Stomach (tissue), 4 donors: Measurements from ENCODE around the gene FKBP6.
"Not testable (repeated sequence)": the region's sequence is repeated elsewhere in the genome, so short reads cannot be mapped to it uniquely, and the experiment has no call there.

Experiments
- CTCF ChIP-seq, 7 experiments: fragments of 450-650 bp in 4 of 7; fragments of 200-600 bp in 3 of 7; sonication (generic) in 3 of 7; IDR thresholded peaks; one replicate each; pipeline ENCODE4 v1.5.1; 2016 to 2019; ENCODE audit warnings: antibody characterized with exemption in 7 of 7, control low read depth in 2 of 7, mild to moderate bottlenecking in 1 of 7
- EP300 ChIP-seq: sonication (generic); formaldehyde crosslinking; IDR thresholded peaks from one replicate; pipeline ENCODE4 v1.6.1; 2017; ENCODE audit warnings: antibody characterized with exemption

- TF ChIP-seq CTCF (IDR thresholded peaks at IDR 0.05); EP300: not testable (repeated sequence)
Measured at GRCh38 chr7:73311421-73311820, 16.5 kb upstream of the FKBP6 start.
